ENCODE results near the gene MON2. TPM values are rescaled to one million over a fixed set of nuclear protein-coding genes. Genes with fewer than 3 reads are reported as not detected.

Gene MON2
- total RNA-seq, 1 experiment from 2014 or later, result 32.4 TPM

GRCh38 chr12:62631471-62632410 is 165.1 kb downstream of the MON2 start:
- in situ Hi-C loops (cut with HindIII; ENCODE audit: low pct_unique_long_range_greater_than_20kb, low sequenced_read_pairs), result no loop called here
- DNase-seq (ENCODE audit: low read depth), result no peak

- DNase-seq (ENCODE audit: low read depth), result no peak
Measured at GRCh38 chr12:62632411-62632918, 165.8 kb downstream of the MON2 start.

GRCh38 chr12:62635649-62636048 is 169.0 kb downstream of the MON2 start:
- DNase-seq (ENCODE audit: low read depth), result no peak
- in situ Hi-C loops (cut with HindIII; ENCODE audit: low pct_unique_long_range_greater_than_20kb, low sequenced_read_pairs), result no loop called here

More at GRCh38 chr12:62632411-62632918, 165.8 kb downstream of the MON2 start:
- in situ Hi-C loops (cut with HindIII; ENCODE audit: low pct_unique_long_range_greater_than_20kb, low sequenced_read_pairs), result no loop called here

GRCh38 chr12:62637679-62638078 is 171.1 kb downstream of the MON2 start:
- in situ Hi-C loops (cut with HindIII; ENCODE audit: low pct_unique_long_range_greater_than_20kb, low sequenced_read_pairs), result no loop called here
- no peak for DNase-seq (ENCODE audit: low read depth)

GRCh38 chr12:62640910-62641448 is 174.4 kb downstream of the MON2 start:
- DNase-seq (ENCODE audit: low read depth), result no peak
- in situ Hi-C loops (cut with HindIII; ENCODE audit: low pct_unique_long_range_greater_than_20kb, low sequenced_read_pairs), result no loop called here

- in situ Hi-C loops (cut with HindIII; ENCODE audit: low pct_unique_long_range_greater_than_20kb, low sequenced_read_pairs), result no loop called here
- DNase-seq (ENCODE audit: low read depth), result no peak
Measured at GRCh38 chr12:62642486-62642885, 175.9 kb downstream of the MON2 start.

- in situ Hi-C loops (cut with HindIII; ENCODE audit: low pct_unique_long_range_greater_than_20kb, low sequenced_read_pairs), result no loop called here
- no peak for DNase-seq (ENCODE audit: low read depth)
Measured at GRCh38 chr12:62643486-62643885, 176.9 kb downstream of the MON2 start.

- DNase-seq (ENCODE audit: low read depth), result no peak
- in situ Hi-C loops (cut with HindIII; ENCODE audit: low pct_unique_long_range_greater_than_20kb, low sequenced_read_pairs), result no loop called here
Measured at GRCh38 chr12:62646566-62646965, 179.9 kb downstream of the MON2 start.

- DNase-seq (ENCODE audit: low read depth), result no peak
- in situ Hi-C loops (cut with HindIII; ENCODE audit: low pct_unique_long_range_greater_than_20kb, low sequenced_read_pairs), result no loop called here
Measured at GRCh38 chr12:62647586-62647985, 181.0 kb downstream of the MON2 start.

- in situ Hi-C loops (cut with HindIII; ENCODE audit: low pct_unique_long_range_greater_than_20kb, low sequenced_read_pairs), result no loop called here
- no peak for DNase-seq (ENCODE audit: low read depth)
Measured at GRCh38 chr12:62649412-62650138, 182.9 kb downstream of the MON2 start.

Other genes starting within 250 kb of the MON2 start
- 13.1 and 21.3 TPM in 2 replicates for gene USP15, start 206.4 kb upstream of the MON2 start, total RNA-seq (2014; rRNA removed; shearing (Covaris generic); ENCODE audit: low replicate concordance)